HEK293 (cell line): Measurements from ENCODE around the gene PACS2.

ENCODE experiments used
- CTCF ChIP-seq: fragments of 450-650 bp; formaldehyde crosslinking; IDR thresholded peaks from 2 replicates; pipeline ENCODE4 v1.5.1; 2016; ENCODE audit warnings: missing biosample characterization, missing genetic modification characterization
- ELK4 ChIP-seq: IDR thresholded peaks from 2 replicates; pipeline ENCODE4 v1.6.1; 2011; ENCODE audit warnings: mild to moderate bottlenecking, low read depth, low read length, borderline replicate concordance
- KLF10 ChIP-seq: fragments of 450-650 bp; IDR thresholded peaks from 2 replicates; pipeline ENCODE4 v1.5.1; 2018; ENCODE audit warnings: missing biosample characterization, mild to moderate bottlenecking, missing genetic modification characterization
- MZF1 ChIP-seq: fragments of 450-650 bp; formaldehyde crosslinking; IDR thresholded peaks from 2 replicates; pipeline ENCODE4 v1.5.1; 2017; ENCODE audit warnings: missing biosample characterization, missing genetic modification characterization, borderline replicate concordance
- SCRT2 ChIP-seq: fragments of 450-650 bp; formaldehyde crosslinking; IDR thresholded peaks from 2 replicates; pipeline ENCODE4 v1.5.1; 2016; ENCODE audit warnings: missing biosample characterization, missing genetic modification characterization
- ZBTB26 ChIP-seq: fragments of 450-650 bp; formaldehyde crosslinking; optimal IDR thresholded peaks from 2 replicates; pipeline ENCODE3; 2016; ENCODE audit warnings: missing biosample characterization, mild to moderate bottlenecking, missing genetic modification characterization
- ZNF112 ChIP-seq: fragments of 450-650 bp; formaldehyde crosslinking; IDR thresholded peaks from 2 replicates; pipeline ENCODE4 v1.5.0; 2017; ENCODE audit warnings: missing biosample characterization, missing genetic modification characterization
- ZNF266 ChIP-seq: fragments of 450-650 bp; formaldehyde crosslinking; IDR thresholded peaks from 2 replicates; pipeline ENCODE4 v1.5.1; 2016; ENCODE audit warnings: missing biosample characterization, missing genetic modification characterization, low read depth
- ZNF335 ChIP-seq: fragments of 450-650 bp; formaldehyde crosslinking; conservative IDR thresholded peaks from 2 replicates; pipeline ENCODE4 v1.5.1; 2016; ENCODE audit warnings: missing biosample characterization, missing genetic modification characterization
- ZNF398 ChIP-seq: fragments of 450-650 bp; formaldehyde crosslinking; IDR thresholded peaks from 2 replicates; pipeline ENCODE4 v1.5.1; 2017; ENCODE audit warnings: missing biosample characterization, missing genetic modification characterization
- ZNF449 ChIP-seq: fragments of 450-650 bp; formaldehyde crosslinking; IDR thresholded peaks from 2 replicates; pipeline ENCODE4 v1.5.1; 2017; ENCODE audit warnings: missing biosample characterization, mild to moderate bottlenecking, missing genetic modification characterization, moderate library complexity
- ZNF654 ChIP-seq: fragments of 450-650 bp; formaldehyde crosslinking; IDR thresholded peaks from 2 replicates; pipeline ENCODE4 v1.5.1; 2016; ENCODE audit warnings: low read depth, missing biosample characterization, missing genetic modification characterization
- ZNF776 ChIP-seq: fragments of 450-650 bp; formaldehyde crosslinking; IDR thresholded peaks from 2 replicates; pipeline ENCODE4 v1.5.0; 2017; ENCODE audit warnings: missing biosample characterization, missing genetic modification characterization, borderline replicate concordance

GRCh38 chr14:105349992-105350391 is 35.4 kb downstream of the PACS2 start:
- TF ChIP-seq ZNF776, result no peak
- TF ChIP-seq CTCF, result no peak
- TF ChIP-seq ZNF335 (tag by site-specific recombination), result no peak
- TF ChIP-seq ZNF398, result no peak
- no peak for TF ChIP-seq ZNF449 (tag by site-specific recombination)
- no peak for TF ChIP-seq KLF10
- TF ChIP-seq ZNF654 (tag by site-specific recombination), result no peak
- TF ChIP-seq ZNF112 (tag by site-specific recombination), result no peak
- TF ChIP-seq ZNF266 (tag by site-specific recombination), result no peak
- no peak for TF ChIP-seq ZBTB26 (tag by site-specific recombination)
- no peak for TF ChIP-seq MZF1 (tag by site-specific recombination)
- no peak for TF ChIP-seq SCRT2
- no peak for TF ChIP-seq ELK4
